ENCODE results near the gene OR2M4. TPM values are rescaled to one million over a fixed set of nuclear protein-coding genes. Genes with fewer than 3 reads are reported as not detected.
"Not testable (repeated sequence)": the region's sequence is repeated elsewhere in the genome, so short reads cannot be mapped to it uniquely, and the experiment has no call there.

The OR2M4 gene
- total RNA-seq, 1 donor from 2014 or later = not detected

DNA sequence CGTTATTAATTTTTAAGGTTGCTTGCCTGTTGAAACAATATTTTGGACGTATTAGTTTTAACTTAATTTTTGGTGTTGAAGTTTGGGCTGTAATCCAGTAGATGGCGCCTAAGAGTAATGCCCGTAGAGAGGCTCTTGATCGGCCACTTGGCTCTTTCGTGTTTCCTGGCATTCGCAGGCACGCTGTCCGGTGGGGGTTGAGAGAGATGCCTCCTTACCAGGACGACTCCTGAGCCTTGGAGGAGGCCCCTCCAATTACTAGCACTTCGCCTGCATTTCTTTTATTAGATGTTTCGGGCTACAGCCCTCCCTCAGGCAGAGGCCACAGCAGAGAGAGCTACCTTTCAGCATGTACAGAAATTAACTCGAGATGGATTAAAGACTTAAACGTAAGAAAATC lies 12.0 kb downstream of the OR2M4 start:
- TF ChIP-seq, protein P1, sequence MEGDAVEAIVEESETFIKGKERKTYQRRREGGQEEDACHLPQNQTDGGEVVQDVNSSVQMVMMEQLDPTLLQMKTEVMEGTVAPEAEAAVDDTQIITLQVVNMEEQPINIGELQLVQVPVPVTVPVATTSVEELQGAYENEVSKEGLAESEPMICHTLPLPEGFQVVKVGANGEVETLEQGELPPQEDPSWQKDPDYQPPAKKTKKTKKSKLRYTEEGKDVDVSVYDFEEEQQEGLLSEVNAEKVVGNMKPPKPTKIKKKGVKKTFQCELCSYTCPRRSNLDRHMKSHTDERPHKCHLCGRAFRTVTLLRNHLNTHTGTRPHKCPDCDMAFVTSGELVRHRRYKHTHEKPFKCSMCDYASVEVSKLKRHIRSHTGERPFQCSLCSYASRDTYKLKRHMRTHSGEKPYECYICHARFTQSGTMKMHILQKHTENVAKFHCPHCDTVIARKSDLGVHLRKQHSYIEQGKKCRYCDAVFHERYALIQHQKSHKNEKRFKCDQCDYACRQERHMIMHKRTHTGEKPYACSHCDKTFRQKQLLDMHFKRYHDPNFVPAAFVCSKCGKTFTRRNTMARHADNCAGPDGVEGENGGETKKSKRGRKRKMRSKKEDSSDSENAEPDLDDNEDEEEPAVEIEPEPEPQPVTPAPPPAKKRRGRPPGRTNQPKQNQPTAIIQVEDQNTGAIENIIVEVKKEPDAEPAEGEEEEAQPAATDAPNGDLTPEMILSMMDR (IDR thresholded peaks at IDR 0.05; ENCODE audit: unreplicated experiment) = no peak
- H3K27ac Mint-ChIP-seq = no peak overlapping the region
- no peak for DNase-seq (ENCODE audit: low spot score in 2 of 2, unreplicated experiment in 2 of 2)
- H3K27me3 Mint-ChIP-seq (ENCODE audit: low read depth) = no peaks in the 10 kb centered on the region
- no peak overlapping the region for H3K4me3 Mint-ChIP-seq
- peaks cover 68% of the 10 kb centered on the region for H3K9me3 Mint-ChIP-seq
- H3K4me1 Mint-ChIP-seq = no peaks in the 10 kb centered on the region
- peaks cover 3% of the 10 kb centered on the region for H3K36me3 Mint-ChIP-seq

DNA sequence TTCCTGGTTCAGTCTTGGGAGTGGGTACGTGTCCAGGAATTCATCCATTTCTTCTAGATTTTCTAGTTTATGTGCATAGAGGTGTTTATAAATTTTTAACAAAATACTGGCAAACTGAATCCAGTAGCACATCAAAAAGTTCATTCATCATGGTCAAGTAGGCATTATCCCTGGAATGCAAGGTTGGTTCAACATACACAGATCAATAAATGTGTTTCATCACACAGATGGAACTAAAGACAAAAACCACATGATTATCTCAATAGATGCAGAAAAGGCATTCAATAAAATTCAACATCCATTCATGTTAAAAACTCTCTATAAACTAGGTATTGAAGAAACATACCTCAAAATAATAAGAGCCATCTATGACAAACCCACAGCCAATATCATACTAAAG lies 28.1 kb downstream of the OR2M4 start:
- not testable (repeated sequence) for H3K27ac Mint-ChIP-seq; H3K4me1 Mint-ChIP-seq; H3K4me3 Mint-ChIP-seq; H3K27me3 Mint-ChIP-seq (ENCODE audit: low read depth); H3K36me3 Mint-ChIP-seq; DNase-seq (ENCODE audit: low spot score in 2 of 2, unreplicated experiment in 2 of 2)
- peaks cover 54% of the 10 kb centered on the region for H3K9me3 Mint-ChIP-seq

DNA sequence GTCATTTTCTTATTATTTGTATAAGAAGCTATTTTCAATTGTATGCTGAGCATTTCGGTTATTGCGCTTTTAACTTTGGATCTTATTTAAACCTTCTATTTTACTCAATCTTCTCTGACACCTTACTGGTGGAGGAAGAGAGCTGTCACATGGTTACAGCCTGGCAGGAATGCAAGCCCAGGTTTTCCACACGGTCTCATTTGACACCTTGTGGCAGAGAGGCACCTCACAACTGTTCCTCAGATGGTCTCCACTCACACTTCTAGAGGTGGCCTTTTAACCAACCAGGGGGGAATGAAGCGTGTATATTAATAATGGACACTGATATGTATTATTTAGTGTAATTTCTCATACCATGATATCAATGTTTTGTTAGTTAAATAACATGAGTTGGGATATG lies 37.0 kb downstream of the OR2M4 start:
- H3K27ac Mint-ChIP-seq = no peak overlapping the region
- peaks cover 56% of the 10 kb centered on the region for H3K9me3 Mint-ChIP-seq
- H3K4me3 Mint-ChIP-seq = no peak overlapping the region
- no peaks in the 10 kb centered on the region for H3K27me3 Mint-ChIP-seq (ENCODE audit: low read depth)
- H3K36me3 Mint-ChIP-seq = no peaks in the 10 kb centered on the region
- no peaks in the 10 kb centered on the region for H3K4me1 Mint-ChIP-seq
- TF ChIP-seq, protein P1 (IDR thresholded peaks at IDR 0.05; ENCODE audit: unreplicated experiment) = no peak
- no peak for DNase-seq (ENCODE audit: low spot score in 2 of 2, unreplicated experiment in 2 of 2)

DNA sequence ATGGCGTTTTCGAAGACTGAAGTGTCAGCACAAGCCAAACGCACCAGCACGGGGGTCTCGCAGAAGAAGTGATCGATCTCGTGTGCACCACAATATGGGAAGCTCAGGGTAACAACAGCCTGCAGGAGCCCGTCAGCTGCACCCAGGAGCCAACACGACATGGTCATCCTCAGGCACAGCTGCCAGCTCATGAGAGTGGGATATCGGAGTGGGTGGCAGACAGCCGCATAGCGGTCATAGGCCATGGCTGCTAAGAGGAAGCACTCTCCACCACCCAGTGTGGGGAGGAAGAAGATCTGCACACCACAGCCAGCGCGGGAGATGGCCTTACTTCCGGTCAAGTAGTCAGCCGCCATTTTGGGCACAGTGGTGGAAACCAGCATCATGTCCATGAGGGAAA lies 42.0 kb downstream of the OR2M4 start:
- DNase-seq (ENCODE audit: low spot score in 2 of 2, unreplicated experiment in 2 of 2) = not testable (repeated sequence)
- peaks cover 48% of the 10 kb centered on the region for H3K9me3 Mint-ChIP-seq

DNA sequence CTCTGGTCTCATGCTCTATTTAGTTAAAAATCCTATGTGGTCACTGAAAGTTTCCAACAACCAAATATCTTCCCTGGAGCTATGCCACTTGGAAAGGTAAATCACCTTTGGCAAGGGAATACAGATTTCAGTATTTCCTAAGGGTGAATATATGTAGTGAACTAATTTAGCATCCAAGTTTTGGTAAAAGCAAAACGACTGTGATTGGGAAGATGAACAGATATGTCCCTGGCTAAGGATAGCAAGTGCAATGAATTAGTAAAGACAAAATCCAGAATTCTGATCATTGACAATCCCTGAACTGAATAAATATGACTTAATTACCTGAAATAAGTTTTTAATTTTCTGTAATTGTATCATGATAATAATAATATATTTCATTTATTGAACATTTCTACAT lies 46.7 kb downstream of the OR2M4 start, which contains the start of gene OR2T33:
Gene OR2T33 (minus strand): TSS at position 101 of the 400 bp plus-strand sequence. CDS start 4,162 bp downstream, outside the sequence.
- Mint-ChIP-seq H3K4me1 (no peaks in the 10 kb centered on the region), H3K27me3 (ENCODE audit: low read depth) (no peaks in the 10 kb centered on the region), H3K4me3 (no peak within 1 kb of the TSS), H3K36me3 (peaks cover 4% of the 10 kb centered on the region), H3K9me3 (peaks cover 74% of the 10 kb centered on the region), H3K27ac (no peak within 1 kb of the TSS)
- TF ChIP-seq, protein P1 (IDR thresholded peaks at IDR 0.05; ENCODE audit: unreplicated experiment) = no peak
- DNase-seq (ENCODE audit: low spot score in 2 of 2, unreplicated experiment in 2 of 2) = no peak

More for the DNA sequence above, 42.0 kb downstream of the OR2M4 start:
- H3K27ac Mint-ChIP-seq; H3K4me1 Mint-ChIP-seq; H3K36me3 Mint-ChIP-seq; H3K4me3 Mint-ChIP-seq; H3K27me3 Mint-ChIP-seq (ENCODE audit: low read depth): not testable (repeated sequence)

DNA sequence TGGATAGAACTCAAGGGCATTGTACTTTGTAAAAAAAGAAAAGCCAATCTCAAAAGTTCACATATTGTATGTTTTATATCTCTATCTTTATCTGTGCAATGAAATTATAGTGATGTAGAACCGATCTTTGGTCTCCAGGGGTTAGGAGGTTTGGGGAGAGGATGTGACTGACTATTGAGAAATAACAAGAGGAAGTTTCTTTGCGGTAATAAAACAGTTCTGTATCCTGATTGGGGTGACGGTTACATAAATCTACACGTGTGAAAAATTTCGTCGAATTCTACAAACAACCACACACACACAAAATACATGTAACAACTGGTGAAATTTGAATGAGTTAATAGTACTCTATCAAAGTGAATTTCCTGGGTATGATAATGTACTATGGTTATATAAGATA lies 57.2 kb downstream of the OR2M4 start:
- no peak overlapping the region for H3K4me3 Mint-ChIP-seq
- H3K36me3 Mint-ChIP-seq = no peaks in the 10 kb centered on the region
- TF ChIP-seq, protein P1 (IDR thresholded peaks at IDR 0.05; ENCODE audit: unreplicated experiment) = no peak
- H3K4me1 Mint-ChIP-seq = no peaks in the 10 kb centered on the region
- no peak for DNase-seq (ENCODE audit: low spot score in 2 of 2, unreplicated experiment in 2 of 2)
- peaks cover 61% of the 10 kb centered on the region for H3K9me3 Mint-ChIP-seq
- H3K27ac Mint-ChIP-seq = no peak overlapping the region
- H3K27me3 Mint-ChIP-seq (ENCODE audit: low read depth) = no peaks in the 10 kb centered on the region

Other genes starting within 250 kb of the OR2M4 start
- not detected in 3 replicates for gene OR2L5, start 217.8 kb upstream of the OR2M4 start, total RNA-seq
- 0.22 to 0.31 TPM (median 0.23 TPM) in 3 replicates for gene OR2L2, start 201.3 kb upstream of the OR2M4 start, total RNA-seq
- not detected in 3 replicates for gene OR2L3, start 184.6 kb upstream of the OR2M4 start, total RNA-seq
- gene OR2L13, start 136.2 kb upstream of the OR2M4 start, total RNA-seq = not detected in 3 replicates
- gene OR2M5, start 86.3 kb upstream of the OR2M4 start, total RNA-seq = not detected in 3 replicates
- gene OR2M2, start 56.6 kb upstream of the OR2M4 start, total RNA-seq = not detected in 3 replicates
- not detected in 3 replicates for gene OR2M3, start 34.2 kb upstream of the OR2M4 start, total RNA-seq
- gene OR2T33, start 46.6 kb downstream of the OR2M4 start, total RNA-seq = not detected in 3 replicates
- not detected in 3 replicates for gene OR2T12, start 72.0 kb downstream of the OR2M4 start, total RNA-seq
- gene OR2M7, start 93.2 kb downstream of the OR2M4 start, total RNA-seq = not detected in 3 replicates
- gene OR14C36, start 117.4 kb downstream of the OR2M4 start, total RNA-seq = not detected in 3 replicates
- not detected in 3 replicates for gene OR2T4, start 130.2 kb downstream of the OR2M4 start, total RNA-seq
- gene OR2T6, start 144.3 kb downstream of the OR2M4 start, total RNA-seq = not detected in 3 replicates
- gene OR2T1, start 171.6 kb downstream of the OR2M4 start, total RNA-seq = not detected in 3 replicates
- gene OR2T2, start 214.2 kb downstream of the OR2M4 start, total RNA-seq = not detected in 3 replicates
- not detected in 3 replicates for gene OR2T3, start 241.9 kb downstream of the OR2M4 start, total RNA-seq